Measurements from ENCODE around the gene VRK3.

- no peak for TF ChIP-seq CTCF (IDR thresholded peaks at IDR 0.05)
- no peak for TF ChIP-seq POLR2A (IDR thresholded peaks at IDR 0.05)
Observed at GRCh38 chr19:50008532-50008931, 16.6 kb downstream of the VRK3 start.

Data from testis (tissue), 2 donors.